ENCODE data around the gene SLC8A3. TPM values are rescaled to one million over a fixed set of nuclear protein-coding genes. Genes with fewer than 3 reads are reported as not detected.

The SLC8A3 gene
- total and polyA plus RNA-seq, 10 of the 15 experiments (the other 5 are each of a cell fraction or from before 2014, with no cell fraction given): 0.04 to 0.17 (median 0.13) TPM; not detected in 3

- no peak overlapping the region for H3K4me2 ChIP-seq (ENCODE audit: control insufficient read depth, insufficient read depth)
- no peak overlapping the region for H3K9ac ChIP-seq (ENCODE audit: control insufficient read depth, insufficient read depth, low read length)
- no TSS peak for BruUV-seq (replicated peaks)
- ChIA-PET SMC1A (ENCODE audit: uncharacterized antibody, unreplicated experiment) (no interaction called here), RAD21 (ENCODE audit: unreplicated experiment) (no interaction called here), CTCF (interaction anchor here (0.8 to 1.2 kb wide), 2 partner anchors 18 to 24 kb away, joined by 3 to 4 read pairs; no protein-coding TSS in a partner anchor), POLR2A (no interaction called here)
- peaks cover 0 to 2% of the 10 kb centered on the region in 2 experiments; a peak in 1 of 4 replicates for H3K27me3 ChIP-seq (replicated peaks in 1 of 2; ENCODE audit: control insufficient read depth in 2 of 2, insufficient read depth in 2 of 2, low read length in 1 of 2)
- 31% methylated on average over 5 of the region's 5 CpGs for whole genome bisulfite sequencing (ENCODE audit: insufficient coverage, insufficient replicate concordance, low lambda C conversion rate, missing lambda C conversion rate)
- H3K36me3 ChIP-seq (ENCODE audit: control insufficient read depth in 2 of 2, insufficient read depth in 2 of 2, low read length in 1 of 2): no peaks in the 10 kb centered on the region
- H3K27ac ChIP-seq (ENCODE audit: control insufficient read depth, insufficient read depth): no peak overlapping the region
- ATAC-seq (no peak), FAIRE-seq (no peak), DNase-seq (ENCODE audit: low read depth, low spot score) (no peak)
- H3K4me1 ChIP-seq (ENCODE audit: control insufficient read depth, insufficient read depth, low read length): no peaks in the 10 kb centered on the region
- in situ Hi-C loops (cut with MboI) (no loop called here), intact Hi-C loops (cut with micrococcal nuclease; ENCODE audit: unreplicated experiment) (no loop called here)
- TF ChIP-seq STAT3 (IDR thresholded peaks at IDR 0.05; ENCODE audit: low read depth, low read length): no peak
- TF ChIP-seq BRCA1 (IDR thresholded peaks at IDR 0.05; ENCODE audit: low read depth, low read length): no peak
- TF ChIP-seq CBX5 (IDR thresholded peaks at IDR 0.05; ENCODE audit: low read depth): no peak
- TF ChIP-seq CEBPZ (IDR thresholded peaks at IDR 0.05; ENCODE audit: low read depth, low read length): no peak
- TF ChIP-seq ZNF687 (IDR thresholded peaks at IDR 0.05): no peak
- TF ChIP-seq CHD1 (IDR thresholded peaks at IDR 0.05; ENCODE audit: low read depth, low read length): no peak
- no peak for TF ChIP-seq RELB (IDR thresholded peaks at IDR 0.05; ENCODE audit: low read depth)
- TF ChIP-seq BCLAF1 (IDR thresholded peaks at IDR 0.05): no peak
- no peak for TF ChIP-seq STAT1 (conservative IDR thresholded peaks at IDR 0.05)
- TF ChIP-seq BCL11A (IDR thresholded peaks at IDR 0.05; ENCODE audit: low read depth, low read length): no peak
- TF ChIP-seq PKNOX1 (IDR thresholded peaks at IDR 0.05): no peak
- H3K9me3 ChIP-seq (replicated peaks; ENCODE audit: control insufficient read depth, insufficient read depth, low read length): no peaks in the 10 kb centered on the region
- no peaks in the 10 kb centered on the region for H4K20me1 ChIP-seq (ENCODE audit: control insufficient read depth, insufficient read depth)
- no peaks in the 10 kb centered on the region for H3K79me2 ChIP-seq (ENCODE audit: control insufficient read depth, insufficient read depth, low read length)
- H3K4me3 ChIP-seq: no peak overlapping the region
- H2AFZ ChIP-seq (ENCODE audit: control insufficient read depth, low read depth, low read length): no peak overlapping the region
These were observed 119.6 kb downstream of the SLC8A3 start for GRCh38 chr14:70069186-70069585.
